Measurements from ENCODE around the gene KNDC1.

The KNDC1 gene

GRCh38 chr10:133151543-133151972, 8.5 kb upstream of the KNDC1 start:
- no peak overlapping the region for H3K4me3 ChIP-seq (ENCODE audit: control insufficient read depth, low read depth, low read length)
- DNase-seq (ENCODE audit: low read depth), result no peak
- no peak for TF ChIP-seq CTCF (conservative IDR thresholded peaks at IDR 0.05; ENCODE audit: control insufficient read depth, insufficient read depth, low read depth, low read length)

- no peak overlapping the region for H3K4me3 ChIP-seq (ENCODE audit: control insufficient read depth, low read depth, low read length)
- no peak for DNase-seq (ENCODE audit: low read depth)
- TF ChIP-seq CTCF (conservative IDR thresholded peaks at IDR 0.05; ENCODE audit: control insufficient read depth, insufficient read depth, low read depth, low read length), result no peak
Measured at GRCh38 chr10:133154411-133154810, 5.6 kb upstream of the KNDC1 start.

GRCh38 chr10:133154996-133155778, 4.8 kb upstream of the KNDC1 start:
- no peak for DNase-seq (ENCODE audit: low read depth)
- TF ChIP-seq CTCF (conservative IDR thresholded peaks at IDR 0.05; ENCODE audit: control insufficient read depth, insufficient read depth, low read depth, low read length), result no peak
- no peak overlapping the region for H3K4me3 ChIP-seq (ENCODE audit: control insufficient read depth, low read depth, low read length)

- no peak overlapping the region for H3K4me3 ChIP-seq (ENCODE audit: control insufficient read depth, low read depth, low read length)
- DNase-seq (ENCODE audit: low read depth), result no peak
- TF ChIP-seq CTCF (conservative IDR thresholded peaks at IDR 0.05; ENCODE audit: control insufficient read depth, insufficient read depth, low read depth, low read length), result no peak
Measured at GRCh38 chr10:133156674-133157579, 3.1 kb upstream of the KNDC1 start.

GRCh38 chr10:133157662-133158436, 2.2 kb upstream of the KNDC1 start:
- no peak overlapping the region for H3K4me3 ChIP-seq (ENCODE audit: control insufficient read depth, low read depth, low read length)
- no peak for DNase-seq (ENCODE audit: low read depth)
- no peak for TF ChIP-seq CTCF (conservative IDR thresholded peaks at IDR 0.05; ENCODE audit: control insufficient read depth, insufficient read depth, low read depth, low read length)

- no peak for TF ChIP-seq CTCF (conservative IDR thresholded peaks at IDR 0.05; ENCODE audit: control insufficient read depth, insufficient read depth, low read depth, low read length)
- H3K4me3 ChIP-seq (ENCODE audit: control insufficient read depth, low read depth, low read length), result no peak overlapping the region
- DNase-seq (ENCODE audit: low read depth), result no peak
Measured at GRCh38 chr10:133158437-133158755, 1.6 kb upstream of the KNDC1 start.

All from fibroblast of mammary gland (primary cell).